IMR-90 (cell line): ENCODE measurements around the gene CAPNS2. TPM values are rescaled to one million over a fixed set of nuclear protein-coding genes. Genes with fewer than 3 reads are reported as not detected.

ENCODE experiments used
- ATAC-seq: fragments of 200-7000 bp; cut with Tn5 transposase; 2 replicates; pipeline ENCODE4 v1.9.1; 2020; ENCODE audit warnings: low read depth, mild to moderate bottlenecking, moderate library complexity
- BruUV-seq: library from RNA; stranded (reverse); fragments of 400-500 nt; replicated peaks from 2 replicates; lab custom pipeline; 2021; lab: Mats Ljungman, UMichigan
- CTCF ChIA-PET: fragments of 300-600 bp; formaldehyde crosslinking; extraction: SDS; loops from one replicate; lab custom pipeline; 2021; ENCODE audit warnings: antibody characterized with exemption; lab: Yijun Ruan, JAX
- POLR2A ChIA-PET: fragments of 300-600 bp; sonication (Branson Sonifier 250); formaldehyde crosslinking; loops from one replicate; lab custom pipeline; 2022; ENCODE audit warnings: antibody characterized with exemption; ENCODE audit not compliant: unreplicated experiment; lab: Charles Lee
- DNase-seq: peaks from one replicate; pipeline ENCODE4 v3.0.0; 2013
- H2AFZ ChIP-seq: replicated peaks from 2 replicates; pipeline ENCODE3; 2013; ENCODE audit warnings: low read length, mild to moderate bottlenecking; ENCODE audit not compliant: poor library complexity
- H2AK5ac ChIP-seq: 2 replicates; pipeline ENCODE4 v1.6.1; 2013; ENCODE audit warnings: low read depth, low read length, inconsistent platforms
- H2AK9ac ChIP-seq: replicated peaks from 2 replicates; pipeline ENCODE3; 2013; ENCODE audit warnings: mild to moderate bottlenecking, low read depth, low read length, moderate library complexity; ENCODE audit not compliant: poor library complexity
- H2BK120ac ChIP-seq: 2 replicates; pipeline ENCODE4 v1.6.1; 2013; ENCODE audit warnings: low read depth, low read length, inconsistent platforms
- H2BK15ac ChIP-seq: 3 replicates; pipeline ENCODE4 v1.6.1; 2013; ENCODE audit warnings: low read depth, low read length, inconsistent platforms
- H2BK20ac ChIP-seq: 2 replicates; pipeline ENCODE4 v1.6.1; 2013; ENCODE audit warnings: low read depth, mild to moderate bottlenecking, inconsistent platforms, low read length, moderate library complexity
- H2BK5ac ChIP-seq: 2 replicates; pipeline ENCODE4 v1.6.1; 2013; ENCODE audit warnings: mild to moderate bottlenecking, low read depth, low read length, inconsistent platforms; ENCODE audit not compliant: poor library complexity, severe bottlenecking
- H3K14ac ChIP-seq: replicated peaks from 2 replicates; pipeline ENCODE4 v1.6.1; 2013; ENCODE audit warnings: low read depth, low read length, inconsistent platforms
- H3K18ac ChIP-seq: 2 replicates; pipeline ENCODE4 v1.6.1; 2013; ENCODE audit warnings: low read depth, low read length, control low read depth
- H3K23ac ChIP-seq: 2 replicates; pipeline ENCODE4 v1.6.1; 2013; ENCODE audit warnings: low read depth, low read length, inconsistent platforms
- H3K27ac ChIP-seq: 2 replicates; pipeline ENCODE4 v1.5.1; 2013; ENCODE audit warnings: mild to moderate bottlenecking, control low read depth, low read length; ENCODE audit not compliant: insufficient read depth
- H3K27me3 ChIP-seq: 2 replicates; pipeline ENCODE4 v1.6.1; 2013; ENCODE audit warnings: low read length; ENCODE audit not compliant: control insufficient read depth, insufficient read depth
- H3K36me3 ChIP-seq: 2 replicates; pipeline ENCODE4 v1.6.1; 2013; ENCODE audit warnings: low read length, mixed read lengths; ENCODE audit not compliant: control insufficient read depth, insufficient read depth
- H3K4ac ChIP-seq: 2 replicates; pipeline ENCODE4 v1.6.1; 2013; ENCODE audit warnings: low read depth, low read length, inconsistent platforms
- H3K4me1 ChIP-seq: 2 replicates; pipeline ENCODE4 v1.6.1; 2013; ENCODE audit warnings: low read length, mixed read lengths; ENCODE audit not compliant: control insufficient read depth, insufficient read depth
- H3K4me2 ChIP-seq: 2 replicates; pipeline ENCODE4 v1.6.1; 2013; ENCODE audit warnings: low read depth, mild to moderate bottlenecking, control low read depth, low read length, moderate library complexity
- H3K4me3 ChIP-seq: 2 replicates; pipeline ENCODE4 v1.5.1; 2013; ENCODE audit warnings: low read depth, mild to moderate bottlenecking, control low read depth, low read length, moderate library complexity; ENCODE audit not compliant: insufficient read depth
- H3K56ac ChIP-seq: 2 replicates; pipeline ENCODE4 v1.6.1; 2013; ENCODE audit warnings: low read length, inconsistent platforms; ENCODE audit not compliant: insufficient read depth; ENCODE audit errors: extremely low read depth
- H3K79me1 ChIP-seq, 2 experiments: 2 replicates each; pipeline ENCODE4 v1.6.1; 2013; ENCODE audit warnings: low read length in 2 of 2, inconsistent platforms in 1 of 2, low read depth in 1 of 2
- H3K9ac ChIP-seq: 2 replicates; pipeline ENCODE4 v1.6.1; 2013; ENCODE audit warnings: low read depth, low read length, control low read depth
- H3K9me1 ChIP-seq: 2 replicates; pipeline ENCODE4 v1.6.1; 2013; ENCODE audit warnings: low read length, inconsistent platforms; ENCODE audit not compliant: insufficient read depth
- H3K9me3 ChIP-seq: 2 replicates; pipeline ENCODE4 v1.6.1; 2013; ENCODE audit warnings: low read length; ENCODE audit not compliant: control insufficient read depth, insufficient read depth
- H4K20me1 ChIP-seq: 2 replicates; pipeline ENCODE4 v1.6.1; 2013; ENCODE audit warnings: low read length, inconsistent platforms; ENCODE audit not compliant: insufficient read depth
- H4K5ac ChIP-seq: 2 replicates; pipeline ENCODE4 v1.6.1; 2013; ENCODE audit warnings: mild to moderate bottlenecking, low read depth, low read length, control low read depth
- H4K8ac ChIP-seq, 2 experiments: 2 replicates each; pipeline ENCODE4 v1.6.1; 2013; ENCODE audit warnings: low read depth in 2 of 2, low read length in 2 of 2, control low read depth in 1 of 2, inconsistent platforms in 1 of 2
- H4K91ac ChIP-seq: 2 replicates; pipeline ENCODE4 v1.6.1; 2013; ENCODE audit warnings: low read depth, low read length, inconsistent platforms; ENCODE audit not compliant: insufficient read depth
- CEBPB ChIP-seq: IDR thresholded peaks from 2 replicates; pipeline ENCODE4 v1.6.1; 2012; ENCODE audit warnings: low read depth, low read length, improper control_type of control experiment
- MAZ ChIP-seq: IDR thresholded peaks from 2 replicates; pipeline ENCODE4 v1.6.1; 2012; ENCODE audit warnings: low read depth, mild to moderate bottlenecking, low read length, improper control_type of control experiment, moderate library complexity, borderline replicate concordance
- NFE2L2 ChIP-seq: fragments of 150-350 bp; IDR thresholded peaks from 2 replicates; pipeline ENCODE4 v1.6.1; 2016; ENCODE audit warnings: low read depth, mild to moderate bottlenecking, low read length
- POLR2A ChIP-seq: IDR thresholded peaks from 2 replicates; pipeline ENCODE4 v1.6.1; 2012; ENCODE audit warnings: mild to moderate bottlenecking, low read depth, low read length
- RAD21 ChIP-seq: IDR thresholded peaks from 2 replicates; pipeline ENCODE4 v1.6.1; 2012; ENCODE audit warnings: low read length, improper control_type of control experiment
- RCOR1 ChIP-seq: IDR thresholded peaks from 2 replicates; pipeline ENCODE4 v1.6.1; 2012; ENCODE audit warnings: mild to moderate bottlenecking, low read length, improper control_type of control experiment; ENCODE audit not compliant: insufficient replicate concordance
- RFX5 ChIP-seq: IDR thresholded peaks from 2 replicates; pipeline ENCODE4 v1.8.0; 2012; ENCODE audit warnings: low read depth, mild to moderate bottlenecking, low read length, moderate library complexity
- USF2 ChIP-seq: fragments of 150-350 bp; IDR thresholded peaks from 2 replicates; pipeline ENCODE4 v1.6.1; 2017; ENCODE audit warnings: mild to moderate bottlenecking, antibody characterized with exemption, low read length, low read depth
- WGBS, 2 experiments: methylation state at CpG; one replicate each; pipeline versions ENCODE4 v1.1.5 to v1.1.7; 2013; ENCODE audit warnings: missing lambda C conversion rate in 2 of 2; ENCODE audit not compliant: insufficient read length in 1 of 2; ENCODE audit errors: extremely low coverage in 2 of 2; 5-methylcytosine and 5-hydroxymethylcytosine counted together
- dilution Hi-C: fragments of 300-500 bp; cut with HindIII; formaldehyde crosslinking; loops from one replicate; pipeline ENCODE4 v1.14.3; 2018; ENCODE audit warnings: low sequenced_read_pairs; ENCODE audit not compliant: unreplicated experiment
- in situ Hi-C: fragments of 300-500 bp; cut with MboI; formaldehyde crosslinking; loops from 3 replicates; pipeline ENCODE4 v1.14.3; 2019; ENCODE audit warnings: low sequenced_read_pairs, inconsistent platforms, mixed read lengths
- intact Hi-C: fragments of 100-400 bp; cut with micrococcal nuclease; formaldehyde crosslinking; loops from 2 replicates; pipeline ENCODE4 v1.10.0; 2022
- polyA plus RNA-seq, 3 experiments: library from polyadenylated mRNA; depleted of rRNA; stranded (reverse); fragments of >200 nt; gene quantifications; 2 replicates each; pipeline ENCODE4 v1.2.3, GENCODE V29; 2012; ENCODE audit warnings: low replicate concordance in 1 of 3
- total RNA-seq: library from RNA; depleted of rRNA; stranded (reverse); fragments of >200 nt; gene quantifications from 2 replicates; pipeline ENCODE4 v1.2.3, GENCODE V29; 2012

The CAPNS2 gene
- total and polyA plus RNA-seq, 2 of the 4 experiments (the other 2 are of a cell fraction) = 0.09 to 0.72 TPM

DNA sequence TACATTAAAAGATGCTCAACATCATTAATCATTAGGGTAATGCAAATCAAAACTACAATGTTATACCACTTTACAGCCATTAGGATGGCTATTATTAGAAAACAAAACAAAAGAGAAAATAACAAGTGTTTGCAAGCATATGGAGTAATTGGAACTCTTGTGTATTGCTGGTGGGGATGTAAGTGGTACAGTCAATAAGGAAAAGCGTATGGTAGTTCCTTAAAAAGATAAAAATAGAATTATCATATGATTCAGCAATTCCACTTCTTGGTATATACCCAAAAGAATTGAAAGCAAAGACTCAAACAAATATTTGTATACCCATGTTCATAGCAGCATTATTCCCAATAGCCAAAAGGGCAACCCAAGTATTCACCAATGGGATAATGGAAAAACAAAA lies 1.4 kb upstream of the CAPNS2 start:
- Histone ChIP-seq H2AK5ac (no peak overlapping the region), H3K4me1 (0 out of 2 replicates have a peak, but pooled peaks cover 3% of the 10 kb centered on the region), H4K91ac (no peak overlapping the region), H2BK120ac (no peak overlapping the region), H3K56ac (no peak overlapping the region), H3K14ac (no peak overlapping the region), H3K23ac (no peak overlapping the region), H3K36me3 (no peaks in the 10 kb centered on the region), H3K9ac (no peak overlapping the region), H2BK5ac (no peak overlapping the region), H2AK9ac (no peak overlapping the region), H3K4me3 (no peak overlapping the region), H3K4me2 (no peak overlapping the region), H2BK15ac (no peak overlapping the region), H2BK20ac (no peak overlapping the region), H4K8ac (no peak overlapping the region), H4K5ac (no peak overlapping the region), H3K18ac (no peak overlapping the region), H3K9me3 (no peaks in the 10 kb centered on the region), H3K9me1 (no peaks in the 10 kb centered on the region), H4K20me1 (no peaks in the 10 kb centered on the region), H2AFZ (no peak overlapping the region), H3K4ac (no peak overlapping the region), H3K27me3 (no peaks in the 10 kb centered on the region), H3K79me1 (no peaks in the 10 kb centered on the region), H3K27ac (no peak overlapping the region)
- DNase-seq (no peak), ATAC-seq (no peak)
- dilution Hi-C loops (no loop called here), intact Hi-C loops (no loop called here), in situ Hi-C loops (no loop called here)
- TF ChIP-seq USF2 (no peak), CEBPB (no peak), NFE2L2 (no peak), RCOR1 (no peak), RFX5 (no peak), MAZ (no peak), POLR2A (no peak), RAD21 (no peak)
- ChIA-PET CTCF (no interaction called here), POLR2A (no interaction called here)
- BruUV-seq = no TSS peak
- no CpG with 5 or more reads among the region's 1 CpG for WGBS, 2 experiments
